ENCODE results near the gene ATP9A.

GRCh38 chr20:51759769-51760510, 8.2 kb downstream of the ATP9A start:
- TF ChIP-seq CTCF (IDR thresholded peaks at IDR 0.05) (no peak), POLR2A (IDR thresholded peaks at IDR 0.05) (no peak)
